Coronary artery (tissue), 2 donors: ENCODE measurements around the gene PTPRN.

Source experiments
- DNase-seq: peaks from one replicate; pipeline ENCODE4 v3.0.0-alpha.2; 2017; ENCODE audit warnings: low spot score
- H3K27ac ChIP-seq, 2 donors: fragments of 200-600 bp; sonication (generic); one replicate each; pipeline ENCODE4 v1.5.1; 2016 to 2019
- H3K4me3 ChIP-seq: fragments of 200-600 bp; sonication (generic); 2 replicates; pipeline ENCODE4 v1.5.1; 2016; ENCODE audit warnings: mild to moderate bottlenecking, moderate library complexity
- TF ChIP-seq, protein P1 (sequence below): fragments of 200-600 bp; sonication (generic); IDR thresholded peaks from one replicate; pipeline ENCODE4 v1.5.1; 2019; ENCODE audit warnings: antibody characterized with exemption

Gene PTPRN

DNA sequence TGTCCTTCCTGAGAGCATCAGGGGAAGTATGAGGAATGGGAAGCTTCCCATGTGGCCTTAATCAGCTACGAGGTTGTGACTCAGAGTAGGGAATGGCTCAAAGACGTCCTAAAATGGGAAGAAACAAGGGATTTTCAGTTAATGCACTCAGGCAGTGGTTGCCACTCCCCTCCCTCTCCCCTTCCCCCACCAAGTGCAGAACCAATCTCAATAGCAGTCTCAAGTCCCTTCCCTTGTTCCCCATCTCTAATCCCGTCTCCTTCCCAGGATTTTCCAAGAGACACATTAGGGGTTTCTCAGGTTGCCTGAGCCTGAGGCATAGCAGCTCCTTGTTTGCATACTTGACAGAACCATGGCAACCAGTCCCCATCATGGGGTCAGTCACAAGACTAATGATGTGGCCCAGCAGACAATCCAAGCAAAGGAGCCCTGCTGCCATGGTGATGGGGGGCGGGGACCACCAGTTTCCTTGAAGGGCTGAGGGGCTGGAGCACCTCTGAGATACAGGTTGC lies 41.6 kb upstream of the PTPRN start:
- no peak overlapping the region for H3K27ac ChIP-seq
- no peak overlapping the region for H3K4me3 ChIP-seq
- DNase-seq, result no peak
- TF ChIP-seq, protein P1, sequence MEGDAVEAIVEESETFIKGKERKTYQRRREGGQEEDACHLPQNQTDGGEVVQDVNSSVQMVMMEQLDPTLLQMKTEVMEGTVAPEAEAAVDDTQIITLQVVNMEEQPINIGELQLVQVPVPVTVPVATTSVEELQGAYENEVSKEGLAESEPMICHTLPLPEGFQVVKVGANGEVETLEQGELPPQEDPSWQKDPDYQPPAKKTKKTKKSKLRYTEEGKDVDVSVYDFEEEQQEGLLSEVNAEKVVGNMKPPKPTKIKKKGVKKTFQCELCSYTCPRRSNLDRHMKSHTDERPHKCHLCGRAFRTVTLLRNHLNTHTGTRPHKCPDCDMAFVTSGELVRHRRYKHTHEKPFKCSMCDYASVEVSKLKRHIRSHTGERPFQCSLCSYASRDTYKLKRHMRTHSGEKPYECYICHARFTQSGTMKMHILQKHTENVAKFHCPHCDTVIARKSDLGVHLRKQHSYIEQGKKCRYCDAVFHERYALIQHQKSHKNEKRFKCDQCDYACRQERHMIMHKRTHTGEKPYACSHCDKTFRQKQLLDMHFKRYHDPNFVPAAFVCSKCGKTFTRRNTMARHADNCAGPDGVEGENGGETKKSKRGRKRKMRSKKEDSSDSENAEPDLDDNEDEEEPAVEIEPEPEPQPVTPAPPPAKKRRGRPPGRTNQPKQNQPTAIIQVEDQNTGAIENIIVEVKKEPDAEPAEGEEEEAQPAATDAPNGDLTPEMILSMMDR, result no peak

DNA sequence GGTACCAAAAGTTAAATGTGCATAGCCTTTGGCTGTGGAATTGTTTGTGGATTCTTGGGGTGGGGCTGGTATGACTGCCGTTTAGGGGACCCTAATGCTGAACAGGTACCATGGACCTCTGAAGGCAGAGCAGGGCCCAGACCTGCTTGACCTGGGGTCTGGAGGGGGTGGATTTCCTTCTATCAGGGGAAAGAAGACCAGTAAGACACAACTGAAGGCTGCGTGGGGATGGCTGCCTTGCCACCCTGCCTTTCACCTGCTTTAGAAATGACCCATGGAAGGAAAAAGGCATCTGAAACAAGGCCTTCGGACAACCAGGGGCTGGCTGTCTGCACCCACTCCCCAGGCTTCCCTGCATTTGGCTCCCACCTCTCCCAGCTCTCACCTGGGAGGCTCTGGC lies 41.0 kb upstream of the PTPRN start:
- no peak for DNase-seq
- no peak overlapping the region for H3K27ac ChIP-seq
- TF ChIP-seq, protein P1, result no peak
- no peak overlapping the region for H3K4me3 ChIP-seq

- Histone ChIP-seq H3K27ac (no peak overlapping the region), H3K4me3 (no peak overlapping the region)
- no peak for DNase-seq
- TF ChIP-seq, protein P1, result no peak
Measured at GRCh38 chr2:219344751-219345430, 35.7 kb upstream of the PTPRN start.

DNA sequence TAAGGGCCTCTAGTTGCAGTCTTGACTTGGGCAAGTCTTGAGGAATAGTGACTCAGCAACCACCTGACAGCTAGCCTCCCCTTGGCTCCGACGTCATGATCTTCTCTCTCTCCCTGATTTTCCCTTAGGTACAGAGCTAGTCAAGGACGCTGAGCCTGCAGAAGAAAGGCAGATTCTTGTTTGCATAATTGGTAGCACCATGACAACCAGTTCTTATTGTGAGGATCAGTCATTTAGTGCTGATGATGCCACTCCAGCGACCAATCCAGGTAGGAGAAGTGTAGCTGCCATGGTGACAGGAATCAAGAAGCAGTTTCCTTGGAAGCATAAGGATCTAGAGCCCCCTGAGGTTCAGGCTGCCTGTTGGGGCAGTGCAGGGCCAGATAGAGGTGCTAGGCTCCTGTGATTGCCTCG lies 26.2 kb upstream of the PTPRN start:
- TF ChIP-seq, protein P1, result no peak
- no peak for DNase-seq
- H3K27ac ChIP-seq, result no peak overlapping the region
- no peak overlapping the region for H3K4me3 ChIP-seq

GRCh38 chr2:219334076-219334475 lies 24.9 kb upstream of the PTPRN start:
- no peak for DNase-seq

GRCh38 chr2:219332542-219332941 lies 23.3 kb upstream of the PTPRN start, which contains the start of gene RESP18:
Gene RESP18 (minus strand): TSS chr2:219332744.
- DNase-seq, result no peak
- H3K27ac ChIP-seq, result no peak within 1 kb of the TSS
- no peak within 1 kb of the TSS for H3K4me3 ChIP-seq
- TF ChIP-seq, protein P1, result no peak

More at GRCh38 chr2:219334076-219334475, 24.9 kb upstream of the PTPRN start:
- TF ChIP-seq, protein P1, result no peak
- H3K4me3 ChIP-seq, result no peak overlapping the region
- no peak overlapping the region for H3K27ac ChIP-seq
